Measurements from ENCODE around the gene TRPM4.

DNA sequence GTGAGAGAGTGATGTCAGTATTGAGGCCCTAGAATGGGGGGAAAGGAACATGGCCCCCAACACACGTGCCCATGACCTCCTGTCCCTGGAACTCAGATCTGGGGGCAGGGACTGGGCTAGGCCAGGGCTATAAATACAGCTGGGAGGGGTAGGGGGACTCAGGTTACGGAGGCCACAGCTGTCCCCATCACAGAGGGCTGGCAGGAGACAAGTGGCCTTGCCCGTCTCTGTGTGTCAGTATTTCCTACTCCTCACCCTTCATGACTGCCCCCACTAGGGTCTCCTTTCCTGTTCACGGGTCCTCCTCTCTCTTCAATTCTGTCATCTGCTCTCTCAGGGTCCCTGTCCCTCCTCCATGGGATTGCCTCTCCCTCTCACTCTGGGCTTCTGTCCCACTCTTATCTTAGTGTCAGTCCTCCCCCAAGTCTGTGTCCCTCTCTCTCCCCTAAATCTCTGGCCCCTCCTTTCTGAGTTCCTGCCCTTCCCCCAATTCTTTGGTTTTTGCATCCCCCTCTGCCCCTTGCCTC is 1.7 kb upstream of the TRPM4 start:
- no peak for TF ChIP-seq EZH2 (optimal IDR thresholded peaks at IDR 0.05; ENCODE audit: low read depth, low read length)
- TF ChIP-seq, protein P1, sequence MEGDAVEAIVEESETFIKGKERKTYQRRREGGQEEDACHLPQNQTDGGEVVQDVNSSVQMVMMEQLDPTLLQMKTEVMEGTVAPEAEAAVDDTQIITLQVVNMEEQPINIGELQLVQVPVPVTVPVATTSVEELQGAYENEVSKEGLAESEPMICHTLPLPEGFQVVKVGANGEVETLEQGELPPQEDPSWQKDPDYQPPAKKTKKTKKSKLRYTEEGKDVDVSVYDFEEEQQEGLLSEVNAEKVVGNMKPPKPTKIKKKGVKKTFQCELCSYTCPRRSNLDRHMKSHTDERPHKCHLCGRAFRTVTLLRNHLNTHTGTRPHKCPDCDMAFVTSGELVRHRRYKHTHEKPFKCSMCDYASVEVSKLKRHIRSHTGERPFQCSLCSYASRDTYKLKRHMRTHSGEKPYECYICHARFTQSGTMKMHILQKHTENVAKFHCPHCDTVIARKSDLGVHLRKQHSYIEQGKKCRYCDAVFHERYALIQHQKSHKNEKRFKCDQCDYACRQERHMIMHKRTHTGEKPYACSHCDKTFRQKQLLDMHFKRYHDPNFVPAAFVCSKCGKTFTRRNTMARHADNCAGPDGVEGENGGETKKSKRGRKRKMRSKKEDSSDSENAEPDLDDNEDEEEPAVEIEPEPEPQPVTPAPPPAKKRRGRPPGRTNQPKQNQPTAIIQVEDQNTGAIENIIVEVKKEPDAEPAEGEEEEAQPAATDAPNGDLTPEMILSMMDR (IDR thresholded peaks at IDR 0.05; ENCODE audit: low read length) = no peak

Measured in MM.1S (cell line).